H1 (cell line): ENCODE results near the gene RTN4RL1. TPM values are rescaled to one million over a fixed set of nuclear protein-coding genes. Genes with fewer than 3 reads are reported as not detected.
A peak's percentile ranks its signal among the peaks of the same experiment; 100 is the strongest.

Experiments used
- CTCF ChIA-PET: fragments of 300-600 bp; sonication (Branson Sonifier 250); formaldehyde crosslinking; loops from one replicate; lab custom pipeline; 2021; ENCODE audit not compliant: partially characterized antibody; lab: Charles Lee
- POLR2A ChIA-PET: fragments of 300-600 bp; sonication (Branson Sonifier 250); formaldehyde crosslinking; loops from one replicate; lab custom pipeline; 2021; ENCODE audit warnings: inconsistent platforms; ENCODE audit not compliant: partially characterized antibody; lab: Charles Lee
- DNase-seq, 2 experiments: peaks; one replicate each; pipeline versions ENCODE4 v3.0.0 to v3.0.0-alpha.2; 2010 to 2022; ENCODE audit warnings: low spot score in 2 of 2, low read depth in 1 of 2, mixed read lengths in 1 of 2
- FAIRE-seq: peaks from 2 replicates; lab custom pipeline; 2011; peaks lifted over from hg19 to GRCh38; lab: Jason Lieb, UNC
- H2AFZ ChIP-seq: 2 replicates; pipeline ENCODE4 v1.8.1; 2012; ENCODE audit warnings: low read length, inconsistent platforms
- H2AK5ac ChIP-seq: 2 replicates; pipeline ENCODE4 v1.6.1; 2013; ENCODE audit warnings: low read depth, low read length
- H2BK120ac ChIP-seq: replicated peaks from 2 replicates; pipeline ENCODE3; 2013; ENCODE audit warnings: low read depth, low read length, inconsistent platforms
- H2BK12ac ChIP-seq: 2 replicates; pipeline ENCODE4 v1.6.1; 2013; ENCODE audit warnings: low read depth, low read length
- H2BK15ac ChIP-seq: 2 replicates; pipeline ENCODE4 v1.6.1; 2013; ENCODE audit warnings: low read length
- H2BK20ac ChIP-seq: 2 replicates; pipeline ENCODE4 v1.6.1; 2013; ENCODE audit warnings: low read length
- H2BK5ac ChIP-seq: 2 replicates; pipeline ENCODE4 v1.6.1; 2013; ENCODE audit warnings: low read depth, low read length
- H3K14ac ChIP-seq: 2 replicates; pipeline ENCODE4 v1.6.1; 2013; ENCODE audit warnings: inconsistent platforms; ENCODE audit not compliant: insufficient read length
- H3K18ac ChIP-seq: 2 replicates; pipeline ENCODE4 v1.6.1; 2013; ENCODE audit warnings: low read length; ENCODE audit errors: extremely low read depth
- H3K23ac ChIP-seq: 2 replicates; pipeline ENCODE4 v1.6.1; 2013; ENCODE audit warnings: inconsistent platforms; ENCODE audit not compliant: insufficient read length
- H3K23me2 ChIP-seq: 2 replicates; pipeline ENCODE4 v1.6.1; 2013; ENCODE audit warnings: low read depth, low read length
- H3K27ac ChIP-seq: 2 replicates; pipeline ENCODE4 v1.6.1; 2011; ENCODE audit warnings: low read depth, low read length, inconsistent platforms
- H3K27me3 ChIP-seq, 4 experiments: replicated peaks in 1 of 4; 1 replicate in 1 of 4; 2 replicates in 3 of 4; pipeline versions ENCODE4 v1.6.1 to v1.8.1; 2011 to 2013; ENCODE audit warnings: low read length in 3 of 4, mild to moderate bottlenecking in 3 of 4, inconsistent platforms in 2 of 4, mixed read lengths in 2 of 4, moderate library complexity in 1 of 4; ENCODE audit not compliant: control insufficient read depth in 3 of 4, insufficient read depth in 3 of 4; ENCODE audit errors: extremely low read depth in 1 of 4
- H3K36me3 ChIP-seq, 4 experiments: 2 replicates each; pipeline versions ENCODE4 v1.6.1 to v1.8.1; 2011 to 2013; ENCODE audit warnings: mild to moderate bottlenecking in 4 of 4, low read length in 3 of 4, moderate library complexity in 2 of 4, control low read depth in 1 of 4, inconsistent platforms in 1 of 4; ENCODE audit not compliant: insufficient read depth in 4 of 4, control insufficient read depth in 2 of 4
- H3K4ac ChIP-seq: replicated peaks from 2 replicates; pipeline ENCODE3; 2013; ENCODE audit warnings: low read length, low read depth, mixed read lengths, inconsistent platforms; ENCODE audit not compliant: insufficient read length
- H3K4me1 ChIP-seq, 4 experiments: replicated peaks in 1 of 4; 1 replicate in 1 of 4; 2 replicates in 3 of 4; pipeline versions ENCODE4 v1.6.1 to v1.8.1; 2011 to 2013; ENCODE audit warnings: low read length in 3 of 4, inconsistent platforms in 2 of 4, mixed read lengths in 1 of 4; ENCODE audit not compliant: insufficient read depth in 4 of 4, control insufficient read depth in 3 of 4
- H3K4me2 ChIP-seq, 2 experiments: 2 replicates each; pipeline versions ENCODE4 v1.6.1 to v1.8.1; 2011 to 2013; ENCODE audit warnings: low read depth in 2 of 2, low read length in 2 of 2, control low read depth in 1 of 2, inconsistent platforms in 1 of 2, mild to moderate bottlenecking in 1 of 2; ENCODE audit not compliant: insufficient read depth in 1 of 2
- H3K4me3 ChIP-seq, 4 experiments: fragments of 200-600, 300-600 bp in 1 of 4; sonication (generic), shearing (Covaris generic), sonication (Bioruptor Twin) in 1 of 4; 2 replicates each; pipeline versions ENCODE4 v1.5.1 to v1.8.1; 2011 to 2016; ENCODE audit warnings: low read length in 4 of 4, low read depth in 3 of 4, control low read depth in 2 of 4, inconsistent platforms in 2 of 4, mild to moderate bottlenecking in 2 of 4, mixed read lengths in 1 of 4, moderate library complexity in 1 of 4; ENCODE audit not compliant: insufficient read depth in 2 of 4; ENCODE audit errors: extremely low read depth in 1 of 4
- H3K56ac ChIP-seq: replicated peaks from 2 replicates; pipeline ENCODE3; 2013; ENCODE audit warnings: low read depth, mild to moderate bottlenecking, mixed read lengths, low read length, inconsistent platforms; ENCODE audit not compliant: insufficient read length
- H3K79me1 ChIP-seq: 2 replicates; pipeline ENCODE4 v1.6.1; 2013; ENCODE audit warnings: low read depth, low read length, control low read depth
- H3K79me2 ChIP-seq, 2 experiments: 2 replicates each; pipeline versions ENCODE4 v1.6.1 to v1.8.1; 2012 to 2013; ENCODE audit warnings: low read length in 2 of 2, mild to moderate bottlenecking in 2 of 2, inconsistent platforms in 1 of 2; ENCODE audit not compliant: insufficient read depth in 2 of 2, control insufficient read depth in 1 of 2
- H3K9ac ChIP-seq, 4 experiments: replicated peaks in 1 of 4; 1 replicate in 1 of 4; 2 replicates in 3 of 4; pipeline versions ENCODE4 v1.6.1 to v1.8.1; 2011 to 2013; ENCODE audit warnings: low read depth in 3 of 4, low read length in 3 of 4, control low read depth in 2 of 4, mild to moderate bottlenecking in 2 of 4, moderate library complexity in 2 of 4, inconsistent platforms in 1 of 4; ENCODE audit errors: extremely low read depth in 1 of 4
- H3K9me3 ChIP-seq, 2 experiments: 2 replicates each; pipeline versions ENCODE4 v1.6.1 to v1.8.1; 2012 to 2013; ENCODE audit warnings: mild to moderate bottlenecking in 2 of 2, moderate library complexity in 2 of 2, control low read depth in 1 of 2, inconsistent platforms in 1 of 2, low read depth in 1 of 2, low read length in 1 of 2, mixed read lengths in 1 of 2; ENCODE audit not compliant: insufficient read depth in 2 of 2
- H4K20me1 ChIP-seq, 2 experiments: replicated peaks in 1 of 2; 2 replicates each; pipeline versions ENCODE3 to v1.8.1; 2011 to 2013; ENCODE audit warnings: inconsistent platforms in 2 of 2, low read length in 2 of 2, mild to moderate bottlenecking in 1 of 2; ENCODE audit not compliant: insufficient read depth in 2 of 2, control insufficient read depth in 1 of 2
- H4K5ac ChIP-seq: 2 replicates; pipeline ENCODE4 v1.6.1; 2013; ENCODE audit warnings: low read length, low read depth, mixed read lengths, inconsistent platforms; ENCODE audit not compliant: insufficient read length
- H4K8ac ChIP-seq: 2 replicates; pipeline ENCODE4 v1.8.0; 2013; ENCODE audit warnings: mild to moderate bottlenecking, moderate library complexity, low read length, inconsistent platforms; ENCODE audit not compliant: insufficient read depth; ENCODE audit errors: extremely low read depth
- H4K91ac ChIP-seq: replicated peaks from 2 replicates; pipeline ENCODE3; 2013; ENCODE audit warnings: low read length, mixed read lengths, inconsistent platforms; ENCODE audit not compliant: insufficient read length
- BCL11A ChIP-seq, 2 experiments: IDR thresholded peaks; one replicate each; pipeline ENCODE4 v1.6.1; 2011; ENCODE audit warnings: low read depth in 2 of 2, low read length in 2 of 2, mild to moderate bottlenecking in 2 of 2
- BRCA1 ChIP-seq: IDR thresholded peaks from 2 replicates; pipeline ENCODE4 v1.6.1; 2012; ENCODE audit warnings: low read depth, low read length, improper control_type of control experiment
- CBX5 ChIP-seq: fragments of 300-800, 300-1000 bp; sonication (generic); IDR thresholded peaks from 2 replicates; pipeline ENCODE4 v1.7.1; 2016; ENCODE audit warnings: antibody characterized with exemption, low read length, low read depth
- CEBPB ChIP-seq: IDR thresholded peaks from 2 replicates; pipeline ENCODE4 v1.6.1; 2012; ENCODE audit warnings: low read depth, low read length
- CHD1 ChIP-seq: IDR thresholded peaks from 2 replicates; pipeline ENCODE4 v1.6.1; 2012; ENCODE audit warnings: low read depth, low read length, improper control_type of control experiment
- HDAC6 ChIP-seq: IDR thresholded peaks from one replicate; pipeline ENCODE4 v1.7.1; 2012; ENCODE audit warnings: low read depth, mild to moderate bottlenecking, inconsistent platforms, low read length, moderate library complexity
- RBBP5 ChIP-seq: IDR thresholded peaks from 2 replicates; pipeline ENCODE4 v1.7.1; 2012; ENCODE audit warnings: low read depth, mild to moderate bottlenecking, inconsistent platforms, low read length, moderate library complexity, borderline replicate concordance
- SIRT6 ChIP-seq: IDR thresholded peaks from one replicate; pipeline ENCODE4 v1.7.1; 2012; ENCODE audit warnings: low read length, inconsistent platforms
- SIX5 ChIP-seq: IDR thresholded peaks from 2 replicates; pipeline ENCODE4 v1.6.1; 2011; ENCODE audit warnings: mild to moderate bottlenecking, low read depth, low read length
- SRF ChIP-seq: IDR thresholded peaks from 2 replicates; pipeline ENCODE4 v1.6.1; 2011; ENCODE audit warnings: mild to moderate bottlenecking, low read depth, low read length, moderate library complexity
- TAF7 ChIP-seq: optimal IDR thresholded peaks from 2 replicates; pipeline ENCODE3; 2011; ENCODE audit warnings: low read depth, mild to moderate bottlenecking, inconsistent platforms, low read length, moderate library complexity, borderline replicate concordance
- WGBS, 2 experiments: shearing (Covaris generic) in 1 of 2; methylation state at CpG; one replicate each; pipeline versions ENCODE4 v1.1.6 to v1.1.7; 2013 to 2015; ENCODE audit warnings: low lambda C conversion rate in 2 of 2, mixed read lengths in 2 of 2, inconsistent platforms in 1 of 2, low coverage in 1 of 2, missing lambda C conversion rate in 1 of 2; ENCODE audit not compliant: insufficient replicate concordance in 2 of 2, insufficient coverage in 1 of 2, insufficient read length in 1 of 2; ENCODE audit errors: extremely low coverage in 1 of 2, missing lambda C conversion rate in 1 of 2; 5-methylcytosine and 5-hydroxymethylcytosine counted together
- polyA plus RNA-seq, 7 experiments: library from polyadenylated mRNA; depleted of rRNA in 3 of 7; stranded (reverse) in 5 of 7; unstranded in 2 of 7; fragments of >200 nt in 5 of 7; fragments of 200-250 nt in 2 of 7; gene quantifications; 1 replicate in 5 of 7; 2 replicates in 1 of 7; 4 replicates in 1 of 7; pipeline versions ENCODE4 v1.2.1 to v1.2.3, GENCODE V29; 2011 to 2013; ENCODE audit warnings: missing spikeins in 2 of 7, mixed read lengths in 2 of 7
- total RNA-seq: library from RNA; stranded (reverse); fragmentation: NEBNext Ultra II Directional; extraction: Animal tissue kit (Norgen Biotek cat#: 25700); gene quantifications from 2 replicates; pipeline ENCODE4 v1.2.1, GENCODE V29; 2021

Gene RTN4RL1
- total and polyA plus RNA-seq, 2 of the 8 experiments (the other 6 are each of a cell fraction or from before 2014, with no cell fraction given): 0.09 TPM; not detected in 1

DNA sequence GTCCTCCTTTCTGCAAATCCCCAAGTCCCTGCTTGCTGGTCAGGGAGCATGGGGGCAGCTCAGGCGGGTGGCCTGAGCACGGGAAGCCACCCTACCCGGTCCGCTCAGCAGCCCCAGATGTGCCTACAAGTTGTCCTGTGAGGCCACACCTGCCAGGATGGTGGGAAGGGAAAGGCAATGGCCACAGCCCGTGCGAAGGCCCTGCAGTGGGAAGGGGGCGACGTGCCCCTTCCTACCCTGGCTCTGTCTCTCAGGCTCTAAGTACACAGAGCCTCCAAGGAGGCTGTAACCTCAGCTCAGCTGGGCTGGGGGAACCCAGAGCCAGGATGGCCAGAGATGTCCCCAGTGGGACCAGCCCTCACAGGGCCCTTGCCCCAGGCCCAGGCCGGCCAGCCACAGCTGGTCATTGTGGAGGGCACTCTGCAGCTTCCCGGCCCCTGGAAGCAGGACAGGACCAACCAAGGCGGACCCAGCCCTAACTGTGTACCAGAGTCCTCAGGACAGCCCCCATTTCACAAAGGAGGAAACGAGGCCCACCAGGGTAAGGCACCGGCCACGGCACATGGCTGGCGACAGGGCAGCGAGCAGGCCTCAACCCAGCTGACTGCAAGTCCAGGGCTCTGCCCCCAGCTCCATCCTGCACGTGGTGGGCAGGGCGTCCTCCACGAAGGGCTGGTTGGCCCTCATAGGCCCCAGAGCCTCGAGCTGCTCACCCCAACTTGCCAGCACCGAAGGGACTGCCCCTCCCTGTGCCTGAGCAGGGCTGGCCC, 82.3 kb downstream of the RTN4RL1 start:
- TF ChIP-seq SRF (no peak), CEBPB (no peak), HDAC6 (no peak), SIX5 (no peak), CHD1 (no peak), TAF7 (no peak), BCL11A (IDR thresholded peaks at IDR 0.05; ENCODE audit: low read depth in 2 of 2, low read length in 2 of 2) (no peak), BRCA1 (no peak), SIRT6 (no peak), CBX5 (no peak), RBBP5 (no peak)
- Histone ChIP-seq H3K4me1 (no peaks in the 10 kb centered on the region), H3K79me2 (no peaks in the 10 kb centered on the region), H4K20me1 (peaks cover 0 to 5% of the 10 kb centered on the region in 2 experiments), H2AFZ (no peak overlapping the region), H3K4me3 (no peak overlapping the region), H3K36me3 (no peaks in the 10 kb centered on the region), H3K4me2 (no peak overlapping the region), H3K9ac (no peak overlapping the region), H3K18ac (no peak overlapping the region), H4K91ac (no peak overlapping the region), H2BK5ac (peak overlapping the region; percentile 60), H3K14ac (no peak overlapping the region), H3K27ac (no peak overlapping the region), H3K56ac (no peak overlapping the region), H2AK5ac (no peak overlapping the region), H2BK20ac (no peak overlapping the region), H3K23ac (no peak overlapping the region), H2BK15ac (no peak overlapping the region), H3K4ac (no peak overlapping the region), H2BK120ac (no peak overlapping the region), H4K5ac (no peak overlapping the region), H3K9me3 (no peaks in the 10 kb centered on the region), H3K27me3 (no peaks in the 10 kb centered on the region; a peak in 1 of 7 replicates), H2BK12ac (0 out of 2 replicates have a peak overlapping the region, but pooled peaks have one; percentile 9), H3K23me2 (no peaks in the 10 kb centered on the region), H3K79me1 (no peaks in the 10 kb centered on the region), H4K8ac (no peak overlapping the region)
- DNase-seq: no peak
- FAIRE-seq: no peak
- WGBS, 2 experiments: 82% methylated on average over 18 of the region's 21 CpGs; no CpG with 5 or more reads in 1 of the 2 experiments
- ChIA-PET POLR2A (no interaction called here), CTCF (interaction anchor here (0.6 to 0.9 kb wide), 3 partner anchors 36 to 724 kb away, joined by 3 read pairs; no protein-coding TSS in a partner anchor)
